ENCODE results near the gene ANXA2R.
"Not testable (repeated sequence)": the region's sequence is repeated elsewhere in the genome, so short reads cannot be mapped to it uniquely, and the experiment has no call there.

DNA sequence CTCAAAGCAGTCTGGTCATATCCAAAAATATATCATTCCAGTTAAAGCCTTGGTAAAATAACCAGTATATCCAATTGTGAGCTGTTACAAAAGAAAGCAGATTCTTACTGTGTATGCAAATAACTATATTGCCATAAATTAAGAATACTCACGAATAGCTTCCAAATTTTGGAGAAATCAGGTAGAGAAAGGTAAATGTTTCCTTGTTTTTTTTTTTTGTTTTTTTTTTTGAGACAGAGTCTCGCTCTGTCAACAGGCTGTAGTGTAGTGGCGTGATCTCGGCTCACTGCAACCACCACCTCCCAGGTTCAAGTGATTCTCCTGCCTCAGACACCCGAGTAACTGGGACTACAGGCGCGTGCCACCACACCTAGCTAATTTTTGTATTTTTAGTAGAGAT is 44.3 kb upstream of the ANXA2R start:
- not testable (repeated sequence) for TF ChIP-seq EP300 (IDR thresholded peaks at IDR 0.05); RARB (CRISPR knock-in tag; IDR thresholded peaks at IDR 0.05); RCOR1 (IDR thresholded peaks at IDR 0.05; ENCODE audit: low read depth, low read length); POLR2A (IDR thresholded peaks at IDR 0.05; ENCODE audit: low read length); KDM5A (IDR thresholded peaks at IDR 0.05); POLR2AphosphoS2 (conservative IDR thresholded peaks at IDR 0.05; ENCODE audit: low read length); MYC (IDR thresholded peaks at IDR 0.05; ENCODE audit: borderline replicate concordance, low read length); CEBPB (IDR thresholded peaks at IDR 0.05); MAFK (IDR thresholded peaks at IDR 0.05; ENCODE audit: partially characterized antibody); EHMT2 (IDR thresholded peaks at IDR 0.05; ENCODE audit: low read depth)
- TF ChIP-seq, protein P1, sequence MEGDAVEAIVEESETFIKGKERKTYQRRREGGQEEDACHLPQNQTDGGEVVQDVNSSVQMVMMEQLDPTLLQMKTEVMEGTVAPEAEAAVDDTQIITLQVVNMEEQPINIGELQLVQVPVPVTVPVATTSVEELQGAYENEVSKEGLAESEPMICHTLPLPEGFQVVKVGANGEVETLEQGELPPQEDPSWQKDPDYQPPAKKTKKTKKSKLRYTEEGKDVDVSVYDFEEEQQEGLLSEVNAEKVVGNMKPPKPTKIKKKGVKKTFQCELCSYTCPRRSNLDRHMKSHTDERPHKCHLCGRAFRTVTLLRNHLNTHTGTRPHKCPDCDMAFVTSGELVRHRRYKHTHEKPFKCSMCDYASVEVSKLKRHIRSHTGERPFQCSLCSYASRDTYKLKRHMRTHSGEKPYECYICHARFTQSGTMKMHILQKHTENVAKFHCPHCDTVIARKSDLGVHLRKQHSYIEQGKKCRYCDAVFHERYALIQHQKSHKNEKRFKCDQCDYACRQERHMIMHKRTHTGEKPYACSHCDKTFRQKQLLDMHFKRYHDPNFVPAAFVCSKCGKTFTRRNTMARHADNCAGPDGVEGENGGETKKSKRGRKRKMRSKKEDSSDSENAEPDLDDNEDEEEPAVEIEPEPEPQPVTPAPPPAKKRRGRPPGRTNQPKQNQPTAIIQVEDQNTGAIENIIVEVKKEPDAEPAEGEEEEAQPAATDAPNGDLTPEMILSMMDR (IDR thresholded peaks at IDR 0.05): not testable (repeated sequence)
- TF ChIP-seq, protein P2, sequence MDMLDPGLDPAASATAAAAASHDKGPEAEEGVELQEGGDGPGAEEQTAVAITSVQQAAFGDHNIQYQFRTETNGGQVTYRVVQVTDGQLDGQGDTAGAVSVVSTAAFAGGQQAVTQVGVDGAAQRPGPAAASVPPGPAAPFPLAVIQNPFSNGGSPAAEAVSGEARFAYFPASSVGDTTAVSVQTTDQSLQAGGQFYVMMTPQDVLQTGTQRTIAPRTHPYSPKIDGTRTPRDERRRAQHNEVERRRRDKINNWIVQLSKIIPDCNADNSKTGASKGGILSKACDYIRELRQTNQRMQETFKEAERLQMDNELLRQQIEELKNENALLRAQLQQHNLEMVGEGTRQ (IDR thresholded peaks at IDR 0.05): not testable (repeated sequence)
- TF ChIP-seq, protein P3, sequence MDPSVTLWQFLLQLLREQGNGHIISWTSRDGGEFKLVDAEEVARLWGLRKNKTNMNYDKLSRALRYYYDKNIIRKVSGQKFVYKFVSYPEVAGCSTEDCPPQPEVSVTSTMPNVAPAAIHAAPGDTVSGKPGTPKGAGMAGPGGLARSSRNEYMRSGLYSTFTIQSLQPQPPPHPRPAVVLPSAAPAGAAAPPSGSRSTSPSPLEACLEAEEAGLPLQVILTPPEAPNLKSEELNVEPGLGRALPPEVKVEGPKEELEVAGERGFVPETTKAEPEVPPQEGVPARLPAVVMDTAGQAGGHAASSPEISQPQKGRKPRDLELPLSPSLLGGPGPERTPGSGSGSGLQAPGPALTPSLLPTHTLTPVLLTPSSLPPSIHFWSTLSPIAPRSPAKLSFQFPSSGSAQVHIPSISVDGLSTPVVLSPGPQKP (IDR thresholded peaks at IDR 0.05; ENCODE audit: low read depth, low read length): not testable (repeated sequence)
